Thyroid gland (tissue), 4 donors: ENCODE results near the gene CIRBP.

Source experiments
- CTCF ChIP-seq, 6 experiments: fragments of 200-600 bp in 3 of 6; fragments of 450-650 bp in 3 of 6; sonication (generic) in 3 of 6; IDR thresholded peaks; one replicate each; pipeline ENCODE4 v1.5.1; 2016 to 2019; ENCODE audit warnings: antibody characterized with exemption in 6 of 6, mild to moderate bottlenecking in 2 of 6, inconsistent platforms in 1 of 6, moderate library complexity in 1 of 6
- POLR2A ChIP-seq, 2 donors: fragments of 450-650 bp; IDR thresholded peaks; one replicate each; pipeline ENCODE4 v1.6.1; 2017; ENCODE audit warnings: antibody characterized with exemption in 2 of 2, mild to moderate bottlenecking in 2 of 2, moderate library complexity in 1 of 2

DNA sequence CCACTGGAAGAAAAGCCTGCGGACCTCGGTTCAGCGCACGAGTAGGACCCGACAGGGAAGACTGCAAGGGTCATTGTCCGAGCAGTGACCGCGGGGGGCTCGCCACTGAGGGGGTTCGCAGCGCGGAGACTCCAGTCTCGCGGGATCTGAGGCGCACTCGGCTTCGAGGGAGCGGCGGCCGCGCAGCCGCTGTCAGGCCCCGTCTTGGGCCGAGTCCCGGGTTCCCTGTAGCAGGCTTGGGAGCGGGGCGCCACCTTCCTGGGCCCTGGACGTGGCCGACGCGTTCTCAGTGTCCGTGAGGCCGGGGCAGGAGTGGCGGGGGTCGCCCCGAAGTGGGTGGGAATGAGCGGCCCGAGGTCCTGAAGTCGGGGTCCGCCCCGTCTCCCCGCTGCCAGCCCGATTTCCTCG, 5.7 kb downstream of the CIRBP start:
- TF ChIP-seq CTCF (IDR thresholded peaks at IDR 0.05) (no peak), POLR2A (IDR thresholded peaks at IDR 0.05) (no peak)
